ENCODE measurements around the gene PAXX.

Gene PAXX

DNA sequence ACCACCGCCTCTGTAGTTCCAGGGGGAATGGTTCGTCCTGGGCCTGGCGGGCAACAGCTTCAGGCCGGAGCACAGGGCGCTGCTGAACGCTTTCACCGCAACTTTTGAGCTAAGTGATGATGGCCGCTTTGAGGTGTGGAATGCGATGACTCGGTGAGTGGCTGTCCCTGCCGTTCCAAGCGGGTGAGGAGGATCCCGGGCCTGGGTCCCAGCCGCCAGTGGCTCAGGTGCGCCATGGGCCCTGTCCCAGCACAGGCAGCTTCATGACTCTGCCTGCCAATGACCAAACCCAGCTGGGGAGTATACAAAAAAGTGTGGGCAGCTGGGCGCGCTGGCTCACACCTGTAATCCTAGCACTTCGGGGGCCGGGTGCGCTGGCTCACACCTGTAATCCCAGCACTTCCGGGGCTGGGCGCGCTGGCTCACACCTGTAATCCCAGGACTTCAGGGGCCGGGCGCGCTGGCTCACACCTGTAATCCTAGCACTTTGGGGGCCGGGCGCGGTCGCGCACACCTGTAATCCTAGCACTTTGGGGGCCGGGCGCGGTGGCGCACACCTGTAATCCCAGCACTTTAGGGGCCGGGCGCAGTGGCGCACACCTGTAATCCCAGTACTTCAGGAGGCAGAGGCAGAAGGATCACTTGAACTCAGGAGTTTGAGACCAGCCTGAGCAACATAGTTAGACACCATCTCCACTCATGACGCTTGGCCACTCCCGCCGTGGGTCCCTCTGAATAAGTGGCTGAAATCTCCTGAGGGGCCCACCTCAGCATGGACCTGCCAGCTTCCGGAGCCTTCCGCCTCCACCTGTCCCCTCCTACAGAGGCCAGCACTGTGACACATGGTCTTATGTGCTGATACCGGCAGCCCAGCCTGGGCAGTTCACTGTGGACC, 39.1 kb upstream of the PAXX start:
- DNase-seq, result no peak

DNA sequence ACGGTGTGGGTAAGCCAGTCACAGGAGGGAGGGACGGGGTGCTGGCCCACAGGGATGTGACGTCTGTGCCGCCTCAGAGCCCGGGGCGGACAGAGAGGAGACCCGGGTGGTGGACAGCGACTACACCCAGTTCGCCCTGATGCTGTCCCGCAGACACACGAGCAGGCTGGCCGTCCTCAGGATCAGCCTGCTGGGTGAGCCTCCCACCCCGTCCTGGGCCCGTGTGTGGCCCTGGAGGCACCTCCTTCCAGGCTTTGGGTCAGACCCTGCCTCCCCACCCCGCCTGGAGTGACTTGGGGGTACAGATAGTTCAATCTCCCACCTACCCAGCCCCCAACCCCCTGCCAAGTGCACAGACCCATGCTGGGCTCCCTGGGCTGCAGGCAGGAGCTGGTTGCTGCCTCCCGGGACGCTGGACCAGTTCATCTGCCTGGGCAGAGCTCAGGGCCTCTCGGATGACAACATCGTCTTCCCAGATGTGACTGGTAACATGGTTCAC, 38.4 kb upstream of the PAXX start:
- no peak for DNase-seq

DNA sequence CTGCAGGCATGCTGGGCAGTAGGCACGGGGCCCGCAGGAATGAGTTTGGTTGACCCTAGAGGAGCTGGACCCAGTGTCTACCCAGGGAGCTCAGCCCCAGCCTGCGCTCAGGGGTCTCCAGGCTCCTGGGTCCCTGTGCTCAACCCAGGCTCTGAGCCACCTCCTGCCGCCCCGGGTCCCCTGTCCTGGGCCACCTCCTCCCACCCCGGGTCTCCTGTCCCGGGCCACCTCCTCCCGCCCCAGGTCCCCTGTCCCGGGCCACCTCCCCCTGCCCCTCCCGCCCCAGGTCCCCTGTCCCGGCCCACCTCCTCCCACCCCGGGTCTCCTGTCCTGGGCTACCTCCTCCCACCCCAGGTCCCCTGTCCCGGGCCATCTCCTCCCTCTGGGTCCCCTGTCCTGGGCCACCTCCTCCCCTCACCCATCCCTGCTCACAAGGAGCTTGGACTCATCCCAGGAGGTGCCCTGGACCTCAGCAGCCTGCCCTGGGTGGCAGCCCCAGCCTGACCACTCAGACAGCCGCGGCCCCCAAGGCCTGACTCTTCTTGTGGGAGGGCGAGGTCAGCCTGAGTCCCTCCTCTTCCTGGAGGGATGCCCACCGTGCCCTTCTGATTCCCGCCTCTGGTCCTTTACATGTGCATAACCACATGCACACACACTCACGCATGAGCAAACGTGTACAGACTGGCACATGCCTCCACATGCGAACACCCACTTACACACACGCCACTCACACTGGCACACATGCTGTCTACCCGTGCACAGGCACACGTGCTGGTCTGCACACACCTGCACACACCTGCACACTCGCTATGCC, 37.7 kb upstream of the PAXX start:
- DNase-seq, result no peak

DNA sequence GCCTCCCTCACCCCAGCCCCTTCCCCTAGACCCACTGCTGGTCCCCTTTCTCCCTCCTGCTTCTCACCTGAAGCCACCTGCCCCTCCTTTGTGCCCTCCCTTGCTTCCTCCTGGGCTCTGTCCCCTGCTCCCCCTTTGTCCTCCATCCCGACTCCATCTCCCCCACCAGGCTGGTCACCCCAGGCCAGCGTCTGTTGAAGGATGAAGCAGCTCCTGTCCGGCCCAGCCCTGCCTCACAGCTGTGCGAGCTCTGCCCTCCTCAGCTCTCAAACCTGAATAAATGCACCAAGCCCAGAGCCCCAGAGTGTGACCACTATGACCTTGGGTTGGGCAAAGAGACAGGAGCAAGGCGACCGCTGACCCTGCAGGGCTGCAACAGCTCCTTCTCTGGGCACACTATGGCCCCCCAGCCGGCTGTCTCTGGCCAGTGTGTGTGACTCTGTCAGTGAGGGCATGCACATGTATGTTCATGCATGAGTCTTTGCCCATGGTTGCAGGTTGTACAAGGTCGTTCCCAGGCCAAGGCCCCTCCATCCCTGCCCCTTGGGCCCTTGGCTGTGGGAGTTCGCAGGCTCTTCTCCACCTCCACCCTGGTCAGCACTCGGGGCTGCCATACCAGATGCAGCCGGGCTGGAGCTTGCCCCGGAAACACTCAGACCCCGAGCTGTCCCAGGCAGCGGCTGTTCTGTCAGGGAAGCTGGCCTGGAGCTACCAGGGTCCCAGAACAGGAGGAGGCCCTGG, 36.9 kb upstream of the PAXX start:
- no peak for DNase-seq

DNA sequence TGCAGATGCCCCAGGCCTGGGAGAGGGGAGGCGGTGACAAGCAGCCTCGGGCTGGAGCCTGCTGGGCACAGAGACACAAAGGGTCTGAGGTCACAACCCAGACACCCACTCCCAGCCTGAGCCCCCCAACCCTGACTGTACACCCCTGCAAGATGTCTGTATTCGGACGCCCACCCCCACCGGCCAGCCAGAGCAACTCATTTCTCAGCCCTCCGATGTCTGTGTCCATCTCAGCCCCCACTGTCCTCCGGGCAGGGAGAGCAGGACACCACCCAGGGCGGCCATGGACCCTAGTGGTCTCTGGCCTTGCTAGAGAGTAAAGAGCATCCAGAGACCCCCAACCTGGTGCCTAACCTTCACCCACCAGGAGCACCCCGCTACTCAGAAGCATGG, 36.3 kb upstream of the PAXX start:
- no peak for DNase-seq

DNA sequence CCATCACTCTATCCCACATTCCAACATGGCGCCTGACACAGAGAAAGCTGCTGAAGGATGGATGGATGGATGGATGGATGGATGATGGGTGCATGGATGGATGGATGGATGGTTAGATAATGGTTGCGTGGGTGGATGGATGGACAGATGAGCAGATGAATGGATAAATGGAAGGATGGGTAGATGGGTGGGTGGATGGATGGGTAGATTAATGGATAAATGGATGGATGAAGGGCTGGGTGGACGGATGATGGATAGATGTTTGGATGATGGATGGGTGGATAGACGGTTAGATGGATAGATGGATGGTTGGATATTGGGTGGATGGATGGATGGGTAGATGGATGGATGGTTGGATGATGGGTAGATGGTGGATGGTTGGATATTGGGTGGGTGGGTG, 35.6 kb upstream of the PAXX start:
- no peak for DNase-seq

DNA sequence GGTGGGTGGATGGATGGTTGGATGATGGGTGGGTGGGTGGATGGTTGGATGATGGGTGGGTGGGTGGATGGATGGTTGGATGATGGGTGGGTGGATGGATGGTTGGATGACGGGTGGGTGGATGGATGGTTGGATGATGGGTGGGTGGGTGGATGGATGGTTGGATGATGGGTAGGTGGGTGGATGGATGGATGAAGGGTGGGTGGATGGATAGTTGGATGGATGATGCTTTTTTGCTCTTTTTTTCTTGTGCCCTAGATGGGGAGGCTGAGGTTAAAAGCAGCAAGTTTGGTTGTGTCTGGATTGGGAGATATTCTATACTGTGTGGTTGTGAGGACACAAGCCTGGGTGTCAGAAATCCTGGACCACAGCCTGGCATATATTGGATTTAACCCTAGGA, 34.8 kb upstream of the PAXX start:
- DNase-seq, result no peak

DNA sequence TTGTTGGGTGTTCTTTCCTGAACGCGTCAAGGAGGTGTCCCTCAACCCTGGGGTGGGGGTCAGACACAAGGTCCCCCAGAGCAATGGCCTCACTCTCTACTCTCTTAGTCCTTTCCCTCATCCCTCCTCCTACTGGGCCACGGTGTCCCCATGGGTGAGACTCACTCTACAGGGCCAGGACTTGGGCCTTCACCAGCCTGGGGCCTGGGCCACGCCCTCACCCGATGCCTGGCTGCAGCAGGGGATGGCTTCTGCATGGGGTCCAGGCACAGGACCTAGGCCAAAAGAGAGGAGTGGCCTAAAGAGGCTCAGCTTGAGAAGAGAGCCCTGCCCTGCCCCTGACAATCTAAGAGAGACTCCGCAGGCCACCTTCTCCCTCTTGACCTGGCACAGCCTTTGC, 34.3 kb upstream of the PAXX start:
- no peak for DNase-seq

DNA sequence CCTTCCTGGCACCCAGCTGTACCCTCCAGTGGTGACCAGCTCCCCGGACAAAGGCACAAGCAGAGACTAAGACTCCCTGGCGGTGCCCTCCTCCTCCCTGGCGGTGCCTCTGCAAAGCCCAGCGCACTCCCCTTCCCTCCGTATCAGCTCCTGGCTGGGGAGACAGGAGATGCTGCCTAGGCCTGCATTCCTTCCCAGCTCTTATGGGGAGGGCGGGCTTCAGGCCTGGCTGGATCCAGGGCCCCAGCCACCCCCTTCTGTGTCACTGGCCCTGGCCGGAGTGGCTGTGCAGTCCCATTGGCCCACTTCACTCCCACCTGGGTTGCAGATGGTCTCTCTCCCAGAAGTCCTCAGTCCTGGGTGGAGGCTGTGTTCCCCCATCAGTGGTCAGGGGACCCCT, 33.7 kb upstream of the PAXX start:
- no peak for DNase-seq

DNA sequence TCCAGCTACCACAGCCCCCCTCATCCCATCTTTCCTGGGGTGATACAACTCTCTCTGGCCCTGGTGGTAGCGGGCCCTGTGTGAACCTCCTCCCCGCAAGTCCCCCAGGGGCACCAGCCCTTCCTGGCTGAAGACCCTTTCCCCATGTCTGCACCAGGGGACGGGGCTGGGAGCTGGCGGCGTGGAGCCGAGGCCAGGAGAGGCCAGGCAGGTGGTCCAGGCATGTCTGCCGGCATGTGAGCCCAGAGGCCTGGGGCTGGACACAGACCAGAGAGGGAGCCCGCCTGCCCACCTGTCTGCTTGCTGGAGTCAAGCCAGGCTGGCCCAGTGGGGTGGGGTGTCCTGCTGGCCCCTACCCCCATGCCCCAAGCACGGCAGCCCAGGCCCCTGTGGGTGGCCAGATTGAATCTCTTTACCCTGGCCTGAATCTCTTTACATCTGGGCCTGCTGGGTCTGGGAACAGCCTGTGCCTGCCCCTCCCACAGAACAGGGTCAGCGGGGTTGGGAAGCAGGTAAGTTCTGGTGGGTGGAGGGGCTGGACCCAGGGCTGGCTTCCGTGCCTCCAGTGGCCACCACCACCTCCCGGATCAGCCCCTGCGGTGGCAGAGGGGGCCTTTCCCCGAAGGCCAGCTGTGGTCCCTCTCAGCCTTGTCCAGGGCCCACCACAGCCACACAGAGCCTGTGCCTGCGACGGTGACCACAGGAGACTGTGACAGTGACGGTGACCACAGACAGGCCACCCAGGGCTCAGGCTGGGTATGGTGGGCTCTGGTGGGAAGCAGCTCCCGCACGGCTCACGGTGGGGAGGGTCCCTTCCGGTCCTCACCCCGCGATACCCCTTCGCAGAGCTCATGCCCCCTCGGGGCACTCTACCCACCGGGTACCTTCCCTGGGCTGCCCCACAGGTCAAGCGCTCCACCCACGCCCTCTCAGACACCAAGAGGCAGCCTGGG, 33.0 kb upstream of the PAXX start:
- DNase-seq, result no peak

DNA sequence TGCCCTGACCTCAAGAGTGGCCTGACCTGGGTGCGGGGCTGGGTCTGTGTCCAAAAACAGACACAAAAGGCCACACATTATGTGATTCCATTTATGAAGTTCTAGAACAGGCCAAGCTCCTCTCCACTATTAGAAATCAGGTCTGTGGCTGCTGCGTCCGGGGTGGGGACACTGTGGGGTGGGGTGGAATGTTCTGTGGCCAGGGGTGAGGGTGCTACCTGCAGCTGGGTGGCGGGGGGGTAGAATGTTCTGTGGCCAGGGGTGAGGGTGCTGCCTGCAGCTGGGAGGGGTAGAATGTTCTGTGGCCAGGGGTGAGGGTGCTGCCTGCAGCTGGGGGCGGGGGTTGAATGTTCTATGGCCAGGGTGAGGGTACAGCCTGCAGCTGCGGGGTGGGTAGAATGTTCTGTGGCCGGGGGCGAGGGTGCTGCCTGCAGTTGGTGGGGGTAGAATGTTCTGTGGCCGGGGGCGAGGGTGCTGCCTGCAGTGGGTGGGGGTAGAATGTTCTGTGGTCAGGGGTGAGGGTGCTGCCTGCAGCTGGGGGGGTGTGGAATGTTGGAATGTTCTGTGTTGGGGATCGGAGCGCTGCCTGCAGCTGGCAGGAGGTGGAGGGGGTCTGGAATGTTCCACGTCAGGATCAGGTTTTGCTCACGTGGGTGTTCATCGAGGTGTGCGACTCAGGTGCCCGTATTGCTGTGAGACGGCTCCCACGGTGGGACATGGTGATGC, 31.8 kb upstream of the PAXX start:
- DNase-seq, result no peak

DNA sequence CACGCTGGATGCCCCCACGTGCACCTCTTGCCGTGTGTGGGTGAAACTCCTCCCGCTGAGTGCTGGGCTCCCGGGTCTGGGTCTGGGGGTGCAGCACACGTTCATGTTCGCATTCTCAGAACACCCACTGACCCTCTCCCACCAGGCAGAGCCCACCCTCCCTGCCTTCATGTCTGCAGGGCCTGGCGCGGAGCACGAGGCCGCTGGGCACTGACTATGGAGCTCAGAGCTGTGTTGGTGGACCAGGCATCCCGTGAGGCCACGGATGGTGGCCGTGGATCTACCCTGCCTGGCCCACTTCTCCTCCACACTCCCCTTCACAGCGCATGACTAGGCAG, 31.3 kb upstream of the PAXX start:
- no peak for DNase-seq

DNA sequence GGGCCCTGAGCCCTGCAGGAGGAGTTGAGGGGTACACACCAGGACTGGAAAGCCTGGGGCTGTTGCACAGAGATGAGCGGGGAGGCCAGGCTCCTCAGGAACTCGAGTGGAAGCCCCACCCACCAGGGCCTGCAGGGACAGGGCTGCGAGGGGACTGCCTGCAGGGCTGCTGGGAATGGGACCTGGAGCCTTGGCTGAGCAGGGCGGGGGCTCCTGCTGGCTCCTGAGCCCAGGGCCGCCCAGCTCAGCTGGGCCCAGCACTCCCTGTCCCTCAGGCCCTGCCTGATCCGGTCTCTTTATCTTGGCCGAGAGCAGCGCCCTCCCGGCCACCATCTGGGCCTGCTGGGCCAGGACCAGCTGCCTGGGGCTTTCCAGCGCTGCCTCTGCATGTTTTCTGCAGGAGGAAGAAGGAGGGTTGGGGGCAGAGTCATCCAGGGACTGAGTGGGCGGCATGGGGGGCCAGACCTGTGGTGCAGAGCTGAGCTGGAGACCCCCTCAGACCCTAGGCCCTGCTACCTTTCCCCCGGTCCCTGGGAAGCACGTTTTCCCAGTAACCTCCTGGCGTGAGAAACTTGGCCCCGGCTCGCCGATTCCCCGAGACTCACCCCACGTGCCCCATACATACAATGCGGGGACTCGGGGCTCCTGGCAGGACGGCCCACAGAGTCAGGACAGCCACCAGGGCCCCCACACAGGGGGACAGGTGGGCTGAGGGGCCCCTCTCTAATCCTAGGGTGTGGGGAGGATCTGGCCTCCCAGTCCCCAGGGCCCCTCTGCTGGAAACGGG, 30.8 kb upstream of the PAXX start:
- DNase-seq, result peak in 17 of 56 donors; percentile 33 to 71 (median 48)

DNA sequence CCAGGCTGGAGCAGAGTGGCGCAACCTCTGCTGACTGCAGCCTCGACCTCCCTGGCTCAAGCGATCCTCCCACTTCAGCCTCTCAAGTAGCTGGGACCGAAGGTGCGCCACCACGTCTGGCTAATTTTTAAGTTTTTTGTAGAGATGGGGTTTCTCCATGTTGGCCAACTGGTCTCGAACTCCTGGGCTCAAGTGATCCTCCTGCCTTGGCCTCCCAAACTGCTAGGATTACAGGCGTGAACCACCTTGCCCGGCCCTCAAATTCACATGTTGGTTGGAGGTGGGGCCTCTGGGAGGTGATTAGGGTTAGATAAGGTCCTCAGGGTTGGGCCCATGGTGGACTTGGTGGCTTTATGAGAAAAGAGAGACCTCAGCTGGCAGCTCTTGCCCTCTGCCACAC, 30.1 kb upstream of the PAXX start:
- DNase-seq, result no peak

DNA sequence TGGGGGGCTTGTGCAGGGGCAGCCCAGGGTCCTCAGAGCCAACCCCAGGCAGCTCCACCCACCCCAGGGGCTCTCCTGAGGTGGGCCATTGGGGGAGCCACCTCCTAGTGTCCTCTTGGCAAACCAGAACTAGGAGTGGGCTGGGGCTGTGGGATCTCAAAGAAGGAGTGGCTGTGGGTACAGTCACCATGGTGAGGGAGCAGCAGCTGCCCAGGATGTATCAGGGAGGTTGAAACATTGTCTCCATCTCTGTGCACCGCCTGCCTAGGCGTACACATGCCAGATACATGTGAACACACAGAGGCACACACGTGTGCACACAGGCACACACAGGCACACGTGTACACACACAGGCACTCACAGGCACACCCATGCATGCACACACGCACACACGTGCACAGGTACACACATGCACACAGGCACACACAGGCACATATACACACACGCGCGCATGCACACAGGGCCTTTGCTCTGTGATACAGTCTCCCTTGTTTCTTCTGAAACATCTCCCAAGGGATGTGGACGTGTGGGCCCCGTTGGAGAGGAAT, 29.4 kb upstream of the PAXX start:
- DNase-seq, result no peak

DNA sequence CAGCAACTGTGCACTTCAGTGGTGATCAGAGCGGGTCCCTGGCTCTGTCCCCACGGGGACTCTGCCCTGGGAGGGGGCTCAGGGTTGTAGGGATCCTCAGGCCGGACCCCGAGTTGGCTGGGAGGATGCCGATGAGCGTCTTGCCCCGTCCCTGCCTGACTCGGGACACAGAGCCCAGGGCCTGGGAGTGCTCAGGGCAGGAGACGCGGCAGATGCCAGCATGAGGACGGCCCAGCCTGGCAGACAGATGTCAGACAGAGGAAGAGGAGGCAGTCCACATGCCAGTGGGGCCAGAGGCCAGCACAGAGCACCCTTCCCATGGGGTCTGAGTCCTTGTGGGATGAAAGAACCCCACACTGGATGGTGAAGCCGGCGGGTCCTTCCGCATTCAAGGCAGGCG, 28.9 kb upstream of the PAXX start:
- peak in 3 of 56 donors; percentile 21 to 67 (median 49) for DNase-seq

DNA sequence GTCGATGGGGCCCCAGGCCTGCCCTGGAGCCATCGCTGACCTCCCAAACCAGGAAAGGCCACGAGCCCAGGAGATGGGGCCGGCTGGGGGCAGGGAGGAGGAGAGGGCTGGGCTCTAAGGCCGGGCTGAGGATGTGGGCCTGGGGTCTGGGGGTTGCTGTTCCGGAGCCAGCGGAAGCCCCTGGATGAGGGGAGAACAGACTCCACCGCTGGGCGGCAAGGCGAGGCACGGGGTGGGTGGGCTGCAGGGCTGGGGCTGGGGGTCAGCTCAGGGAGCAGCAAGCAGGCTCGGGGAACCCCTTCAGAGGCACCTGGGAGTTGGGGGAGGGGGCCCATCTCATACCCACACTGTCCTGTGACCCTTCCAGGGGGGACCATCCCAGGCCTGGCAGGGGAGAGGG, 28.5 kb upstream of the PAXX start:
- no peak for DNase-seq

DNA sequence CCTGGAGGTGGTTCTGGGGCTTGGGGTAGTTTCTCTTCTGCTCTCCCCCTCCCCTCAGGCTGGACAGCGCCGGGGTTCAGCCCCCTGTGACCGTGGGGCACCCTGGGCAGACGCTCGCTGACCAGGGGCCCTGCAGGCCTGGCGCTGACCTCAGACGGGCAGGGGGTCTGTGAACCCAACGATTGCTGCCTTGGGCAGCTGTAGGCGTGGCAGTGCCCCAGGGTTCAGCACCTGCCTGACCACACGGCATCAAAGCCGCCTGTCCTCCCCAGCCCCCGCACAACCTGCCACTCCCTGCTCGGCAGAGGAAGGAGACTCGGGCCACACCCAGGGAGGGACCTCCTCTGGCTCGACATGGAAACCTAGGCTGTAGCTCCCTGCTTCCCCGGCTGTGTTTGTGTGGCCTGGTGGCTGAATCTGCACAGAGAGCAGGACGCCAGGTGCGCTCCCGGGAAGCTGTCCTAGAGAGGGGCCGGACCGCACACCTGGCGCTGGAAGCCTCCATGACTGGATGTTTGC, 28.0 kb upstream of the PAXX start:
- no peak for DNase-seq

Data from amygdala (tissue), 56 donors.